Neural progenitor cell (in vitro differentiated cells): ENCODE results near the gene PPM1F.

Source experiments
- EZH2 ChIP-seq: fragments of 200-600 bp; sonication (generic); IDR thresholded peaks from 2 replicates; pipeline ENCODE4 v1.6.1; 2017; ENCODE audit warnings: antibody characterized with exemption, mild to moderate bottlenecking, moderate library complexity
- TF ChIP-seq, protein P1 (sequence below): fragments of 200-600 bp; sonication (generic); IDR thresholded peaks from 2 replicates; pipeline ENCODE4 v1.5.1; 2017; ENCODE audit warnings: antibody characterized with exemption, mild to moderate bottlenecking

DNA sequence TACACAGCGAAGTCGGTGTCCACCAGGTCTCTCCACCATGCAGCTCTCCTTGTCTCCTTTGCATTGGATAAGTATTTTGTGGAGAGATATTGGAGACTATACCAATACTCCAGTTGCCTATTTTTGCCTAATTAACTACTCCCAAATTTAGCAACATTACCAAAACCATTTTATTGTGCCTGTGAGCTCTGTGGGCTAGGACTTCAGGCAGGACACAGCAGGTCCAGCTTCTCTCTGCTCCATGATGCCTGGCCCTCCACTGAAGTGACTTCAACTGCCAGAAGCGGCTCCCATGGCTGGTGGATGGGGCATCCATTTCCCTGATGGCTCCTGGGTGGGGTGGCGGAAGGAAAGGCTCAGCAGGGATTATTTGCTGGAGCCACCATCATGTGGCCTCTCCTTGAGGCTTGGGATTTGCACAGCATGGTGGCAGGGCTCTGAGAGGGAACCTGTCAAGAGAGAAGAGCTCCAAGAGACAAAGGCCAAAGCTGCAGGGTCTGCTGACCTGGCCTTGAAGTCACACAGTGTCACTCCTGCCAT lies 48.3 kb downstream of the PPM1F start:
- TF ChIP-seq, protein P1, sequence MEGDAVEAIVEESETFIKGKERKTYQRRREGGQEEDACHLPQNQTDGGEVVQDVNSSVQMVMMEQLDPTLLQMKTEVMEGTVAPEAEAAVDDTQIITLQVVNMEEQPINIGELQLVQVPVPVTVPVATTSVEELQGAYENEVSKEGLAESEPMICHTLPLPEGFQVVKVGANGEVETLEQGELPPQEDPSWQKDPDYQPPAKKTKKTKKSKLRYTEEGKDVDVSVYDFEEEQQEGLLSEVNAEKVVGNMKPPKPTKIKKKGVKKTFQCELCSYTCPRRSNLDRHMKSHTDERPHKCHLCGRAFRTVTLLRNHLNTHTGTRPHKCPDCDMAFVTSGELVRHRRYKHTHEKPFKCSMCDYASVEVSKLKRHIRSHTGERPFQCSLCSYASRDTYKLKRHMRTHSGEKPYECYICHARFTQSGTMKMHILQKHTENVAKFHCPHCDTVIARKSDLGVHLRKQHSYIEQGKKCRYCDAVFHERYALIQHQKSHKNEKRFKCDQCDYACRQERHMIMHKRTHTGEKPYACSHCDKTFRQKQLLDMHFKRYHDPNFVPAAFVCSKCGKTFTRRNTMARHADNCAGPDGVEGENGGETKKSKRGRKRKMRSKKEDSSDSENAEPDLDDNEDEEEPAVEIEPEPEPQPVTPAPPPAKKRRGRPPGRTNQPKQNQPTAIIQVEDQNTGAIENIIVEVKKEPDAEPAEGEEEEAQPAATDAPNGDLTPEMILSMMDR, result no peak
- TF ChIP-seq EZH2, result no peak
